Adipose tissue (tissue), 3 donors: ENCODE measurements around the gene AXDND1. TPM values are rescaled to one million over a fixed set of nuclear protein-coding genes. Genes with fewer than 3 reads are reported as not detected.
A peak's percentile ranks its signal among the peaks of the same experiment; 100 is the strongest.

Experiments used
- H3K27ac ChIP-seq: one replicate; pipeline ENCODE4 v1.5.1; 2013; ENCODE audit warnings: low read depth, low read length
- WGBS, 3 donors: extraction: QIAGEN DNeasy Blood & Tissue Kit; methylation state at CpG; one replicate each; pipeline ENCODE4 v1.1.7; 2013; 5-methylcytosine and 5-hydroxymethylcytosine counted together
- polyA plus RNA-seq, 3 donors: library from polyadenylated mRNA; stranded (reverse); fragments of 200-250 nt; gene quantifications; one replicate each; pipeline ENCODE4 v1.2.3, GENCODE V29; 2013
- donor health status: healthy with polysubstance abuse.
- donor health status: Bipolar disorder and iron deficiency.
- donor health status: healthy.

The AXDND1 gene, protein sequence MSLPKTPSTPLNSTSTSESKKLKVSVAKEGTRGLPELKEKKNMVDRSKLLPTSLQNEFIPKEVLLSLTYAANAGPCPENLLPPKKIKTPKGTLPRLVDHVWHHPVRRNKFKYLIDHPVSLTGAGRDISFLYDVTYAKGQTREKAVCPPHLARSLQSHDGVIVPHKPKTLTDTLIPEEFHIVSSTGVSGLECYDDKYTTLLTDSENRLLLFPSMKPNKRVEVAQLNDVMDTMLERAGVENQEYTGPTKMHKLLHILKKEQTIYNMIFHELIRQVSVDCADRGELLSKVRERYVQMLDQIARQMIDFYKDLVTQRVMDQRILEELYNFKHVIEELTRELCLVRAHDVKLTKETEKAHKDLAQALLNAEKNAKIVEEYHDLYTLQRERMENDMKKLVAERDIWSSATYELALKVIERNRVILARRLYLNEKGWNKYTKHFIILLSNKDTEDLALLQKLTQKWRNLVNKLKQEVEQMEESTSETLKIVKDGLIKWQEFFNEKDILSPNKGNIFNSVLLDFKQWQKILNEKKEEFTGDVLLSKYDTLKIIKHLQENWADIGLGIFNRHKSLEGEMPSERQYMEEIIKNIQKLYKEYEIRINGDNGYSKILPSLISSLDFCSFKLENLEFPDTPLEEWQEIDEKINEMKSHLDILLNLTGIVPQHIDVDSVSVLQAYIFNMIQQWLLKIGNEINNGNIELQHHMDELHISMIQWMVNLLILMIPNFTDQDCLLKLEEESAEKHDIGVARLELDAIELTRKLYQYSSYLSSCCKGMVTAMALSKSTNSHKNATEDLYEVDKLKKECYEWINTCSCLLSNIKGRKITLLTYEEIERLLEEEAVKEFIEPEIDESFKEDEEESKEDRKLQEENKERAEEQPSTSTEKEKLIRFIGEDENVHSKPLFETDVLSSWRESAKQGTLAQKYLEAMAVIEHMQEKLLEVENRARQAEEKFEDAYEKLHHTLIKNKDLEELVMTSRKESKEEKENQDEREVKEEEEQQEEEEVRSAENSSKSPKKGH
- under 1 TPM in 2 of 3 donors, not detected in 1; 0.15 to 0.28 TPM for polyA plus RNA-seq

DNA sequence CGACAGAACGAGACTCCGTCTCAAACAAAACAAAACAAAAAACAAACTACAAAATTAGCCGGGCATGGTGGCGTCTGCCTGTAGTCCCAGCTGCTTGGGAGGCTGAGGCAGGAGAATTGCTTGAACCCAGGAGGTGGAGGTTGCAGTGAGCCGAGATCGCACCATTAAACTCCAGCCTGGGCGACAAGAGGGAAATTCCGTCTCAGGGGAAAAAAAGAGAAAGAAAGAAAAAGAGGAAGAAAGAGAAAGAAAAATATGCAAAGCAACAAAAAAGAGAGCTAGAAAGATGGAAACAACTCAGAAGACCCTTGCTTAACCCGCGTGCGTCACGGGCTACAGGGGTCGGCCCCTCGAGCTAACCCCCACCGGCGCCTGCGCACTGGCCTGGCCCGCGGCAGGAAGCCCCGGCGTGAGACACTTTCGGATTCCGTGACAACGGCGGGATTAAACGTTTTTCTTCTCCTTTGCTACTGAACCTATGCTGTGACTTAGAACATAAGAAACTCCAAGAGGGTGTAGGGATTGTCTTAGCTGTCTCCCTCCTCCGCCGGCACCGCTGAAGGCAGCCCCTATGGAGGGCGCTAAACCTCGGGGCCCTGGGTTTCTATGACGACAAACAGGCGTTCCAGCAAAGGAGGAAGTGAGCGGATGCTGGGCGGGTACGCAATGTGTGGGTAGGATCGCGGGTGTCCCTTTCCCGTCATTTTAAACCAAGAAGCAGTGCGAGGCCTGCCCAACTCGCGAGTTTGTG is at the start of gene AXDND1:
AXDND1 (plus strand) TSS at position 630 of the 751 bp plus-strand sequence. CDS start 539 bp downstream, outside the sequence.
- 7 to 8% (median 8%) methylated on average over 41 to 43 of the region's 43 CpGs for WGBS, 3 donors
- peak within 1 kb of the TSS; percentile 66 for H3K27ac ChIP-seq

DNA sequence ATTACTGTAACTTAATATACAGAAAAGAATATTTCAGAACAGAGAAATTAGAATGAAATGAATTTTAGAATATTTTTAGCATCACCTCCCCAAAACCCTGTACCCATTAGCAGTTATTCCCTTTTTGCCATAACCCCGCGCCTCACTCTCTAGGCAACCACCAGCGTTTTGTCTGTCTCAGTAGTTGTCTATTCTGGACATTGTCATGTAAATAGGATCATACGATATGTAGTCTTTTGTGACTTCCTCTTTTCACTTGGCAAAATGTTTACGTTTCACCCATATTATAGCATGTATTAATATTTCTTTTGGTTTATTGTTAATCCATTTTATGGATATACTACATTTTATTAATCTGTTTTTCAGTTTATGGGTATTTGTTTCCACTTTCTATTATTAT is 47.3 kb upstream of the AXDND1 start:
- WGBS, 3 donors: 60 to 88% (median 78%) methylated on average over 5 of the region's 5 CpGs
- H3K27ac ChIP-seq: no peak overlapping the region

DNA sequence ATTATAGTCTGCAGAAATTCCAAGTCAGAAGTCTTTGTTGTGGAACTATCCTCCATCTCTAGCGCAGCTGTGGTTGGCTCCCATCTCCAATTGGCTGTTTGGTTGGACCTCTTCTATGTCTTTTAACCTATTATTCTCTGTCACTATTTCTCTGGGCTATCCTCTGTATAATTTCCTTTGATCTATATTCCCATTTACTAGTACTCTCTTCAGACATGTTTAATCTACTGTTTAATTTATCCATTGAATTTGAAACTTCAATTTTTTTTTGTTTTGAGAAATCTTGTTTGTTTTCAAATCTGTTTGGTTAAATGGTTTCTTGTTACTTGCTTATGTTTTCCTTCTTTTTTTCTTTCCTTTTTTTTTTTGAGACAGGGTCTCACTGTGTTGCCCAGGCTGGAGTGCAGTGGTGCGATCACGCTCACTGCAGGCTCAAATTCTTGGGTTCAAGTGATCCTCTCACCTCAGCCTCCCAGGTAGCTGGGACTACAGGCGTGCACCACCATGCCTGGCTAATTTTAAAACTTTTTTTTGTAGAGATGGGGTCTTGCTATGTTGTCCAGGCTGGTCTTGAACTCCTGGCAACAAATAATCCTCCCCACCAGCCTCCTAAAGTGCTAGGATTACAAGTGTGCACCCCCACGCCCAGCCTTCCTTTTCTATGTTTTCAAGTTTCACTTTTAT is 44.1 kb upstream of the AXDND1 start:
- WGBS, 3 donors: 95 to 100% (median 97%) methylated on average over 5 of the region's 5 CpGs
- no peak overlapping the region for H3K27ac ChIP-seq

DNA sequence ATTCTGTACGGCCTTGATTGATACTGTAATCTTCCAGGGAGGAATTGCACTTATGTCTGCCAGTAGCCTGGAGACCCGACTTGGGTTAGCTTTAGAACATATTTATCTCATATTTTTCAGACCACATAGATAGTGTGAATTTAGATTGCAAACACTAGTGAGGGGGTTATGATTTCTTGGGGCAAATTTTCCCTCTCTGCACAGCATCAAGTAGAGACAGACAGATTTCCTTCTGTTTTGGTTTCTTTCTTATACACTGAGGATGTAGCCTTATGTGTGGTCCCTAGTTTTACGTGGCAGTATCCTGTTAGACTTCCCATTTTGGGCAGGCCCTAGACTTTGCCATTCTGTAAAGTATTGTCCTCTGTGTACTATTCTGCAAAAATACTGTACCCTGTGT is 43.2 kb upstream of the AXDND1 start:
- 42 to 53% (median 48%) methylated on average over 3 of the region's 3 CpGs for WGBS, 3 donors
- no peak overlapping the region for H3K27ac ChIP-seq

DNA sequence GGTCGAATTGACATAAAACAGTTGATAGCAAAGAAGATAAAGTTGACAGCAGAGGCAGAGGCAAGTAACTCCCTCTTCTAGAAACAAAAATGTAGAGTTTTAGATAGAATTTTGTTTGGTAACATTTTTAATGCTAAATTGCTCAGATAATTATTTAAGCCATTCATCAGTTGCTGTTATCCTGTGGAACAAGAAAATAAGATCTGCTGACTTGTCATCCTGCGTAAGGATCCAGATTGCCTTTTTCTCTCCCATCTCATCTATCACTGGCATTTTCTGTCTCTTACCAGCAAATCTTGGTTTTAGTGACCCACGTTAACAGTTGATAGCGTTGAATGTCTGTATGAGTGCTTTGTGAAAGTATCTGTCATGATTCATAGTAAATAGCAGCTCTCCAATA is 42.3 kb upstream of the AXDND1 start:
- H3K27ac ChIP-seq: no peak overlapping the region
- WGBS, 3 donors: 71 to 79% (median 79%) methylated on average over 4 of the region's 4 CpGs

DNA sequence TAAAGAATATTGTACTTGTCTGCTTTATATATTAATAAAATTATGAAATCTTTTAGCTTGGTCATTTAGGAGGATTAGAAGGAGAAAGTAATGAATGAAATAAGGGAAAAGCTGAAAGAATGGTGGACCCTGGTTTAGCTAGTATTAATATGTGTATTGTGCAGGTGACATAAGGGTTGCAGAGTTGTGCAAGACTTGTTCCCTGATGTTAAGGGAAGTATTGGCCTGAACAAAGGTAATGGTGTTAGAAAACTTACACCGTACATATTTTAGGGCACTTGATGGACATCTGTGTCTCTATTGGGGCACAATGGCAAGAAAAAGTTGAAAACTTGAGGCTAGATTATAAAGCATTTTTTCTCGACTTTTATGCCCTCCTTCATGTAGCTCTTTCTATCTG is 39.9 kb upstream of the AXDND1 start:
- 72 to 75% (median 73%) methylated on average over 2 of the region's 2 CpGs for WGBS, 3 donors

DNA sequence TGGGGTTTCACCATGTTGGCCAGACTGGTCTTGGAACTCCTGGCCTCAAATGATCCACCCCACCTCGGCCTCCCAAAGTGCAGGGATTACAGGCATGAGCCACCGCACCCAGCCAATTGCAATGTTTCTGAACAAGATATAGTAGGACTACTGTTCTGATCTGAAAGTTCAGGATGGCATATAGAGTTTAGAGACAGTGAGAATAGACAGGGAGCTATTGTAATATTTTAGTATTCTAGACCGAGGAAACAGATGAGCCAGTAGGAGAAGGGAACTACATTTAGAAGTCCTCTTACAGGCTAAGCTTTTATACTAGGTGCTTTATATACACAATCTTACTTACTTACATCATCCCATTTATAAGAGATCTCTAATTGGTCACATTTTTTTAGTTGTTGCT is 39.0 kb upstream of the AXDND1 start:
- H3K27ac ChIP-seq: no peak overlapping the region
- WGBS, 3 donors: 92 to 96% (median 95%) methylated on average over 3 of the region's 3 CpGs

More for the DNA sequence above, 39.9 kb upstream of the AXDND1 start:
- no peak overlapping the region for H3K27ac ChIP-seq

DNA sequence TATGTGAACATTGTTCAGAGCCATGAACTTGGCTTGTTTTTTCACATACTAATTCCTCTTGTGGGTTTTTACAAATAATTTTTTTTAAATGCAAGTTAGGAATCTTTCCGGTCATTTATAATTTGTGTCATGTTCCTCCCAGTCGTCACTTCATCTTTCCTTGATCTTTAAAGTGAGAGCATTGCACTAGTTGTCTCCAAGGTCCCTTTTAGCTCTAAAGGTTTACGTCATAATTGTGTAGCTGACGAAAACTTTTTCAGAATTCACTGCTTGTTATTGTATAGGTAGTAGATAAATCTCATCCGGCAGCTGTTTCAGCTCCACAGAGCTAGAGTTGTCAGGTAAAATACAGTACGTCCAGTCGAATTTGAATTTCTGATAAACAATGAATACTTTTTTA is 38.6 kb upstream of the AXDND1 start:
- no peak overlapping the region for H3K27ac ChIP-seq
- 78 to 92% (median 82%) methylated on average over 7 of the region's 7 CpGs for WGBS, 3 donors

DNA sequence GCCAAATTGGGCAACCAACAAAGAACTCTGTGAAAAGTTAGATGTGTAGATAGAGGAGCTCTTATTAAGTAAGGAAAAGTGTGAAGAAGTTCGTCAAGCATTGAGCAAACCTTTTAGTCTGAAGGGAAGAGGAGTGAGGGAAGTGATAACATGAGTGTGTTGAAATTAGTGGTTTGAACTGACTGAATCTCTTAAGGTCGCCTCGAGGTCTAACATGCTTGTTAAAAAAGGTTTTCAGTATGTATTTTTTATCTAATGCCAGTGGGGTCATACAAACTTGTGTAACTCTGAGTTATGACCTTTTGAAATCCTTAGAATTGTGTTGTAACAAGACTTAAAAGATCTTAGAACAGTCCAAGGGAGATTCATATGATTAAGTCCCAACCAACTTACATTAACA is 38.1 kb upstream of the AXDND1 start:
- H3K27ac ChIP-seq: no peak overlapping the region
- 42 to 83% (median 42%) methylated on average over 3 of the region's 3 CpGs for WGBS, 3 donors

DNA sequence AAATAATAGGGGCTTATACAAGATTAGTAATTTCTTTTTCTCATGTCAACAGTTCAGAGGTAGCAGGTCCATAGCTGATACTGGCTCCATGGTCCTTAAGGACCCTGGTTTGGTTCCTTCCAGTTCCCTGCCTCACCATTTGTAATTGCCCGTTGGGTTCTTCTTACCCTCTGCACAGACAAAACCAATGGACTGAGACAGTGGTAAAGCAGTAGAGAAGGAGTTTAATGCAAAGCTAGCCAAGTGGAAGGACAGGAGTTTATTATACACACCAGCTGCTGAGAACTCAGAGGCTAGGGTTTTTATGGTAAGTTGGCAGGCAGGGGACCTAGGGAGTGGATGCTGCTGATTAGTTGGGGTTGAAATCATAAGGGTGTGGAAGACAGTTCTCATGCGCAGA is 35.9 kb upstream of the AXDND1 start:
- H3K27ac ChIP-seq: no peak overlapping the region
- WGBS, 3 donors: 68 to 100% (median 68%) methylated on average over 2 of the region's 2 CpGs

DNA sequence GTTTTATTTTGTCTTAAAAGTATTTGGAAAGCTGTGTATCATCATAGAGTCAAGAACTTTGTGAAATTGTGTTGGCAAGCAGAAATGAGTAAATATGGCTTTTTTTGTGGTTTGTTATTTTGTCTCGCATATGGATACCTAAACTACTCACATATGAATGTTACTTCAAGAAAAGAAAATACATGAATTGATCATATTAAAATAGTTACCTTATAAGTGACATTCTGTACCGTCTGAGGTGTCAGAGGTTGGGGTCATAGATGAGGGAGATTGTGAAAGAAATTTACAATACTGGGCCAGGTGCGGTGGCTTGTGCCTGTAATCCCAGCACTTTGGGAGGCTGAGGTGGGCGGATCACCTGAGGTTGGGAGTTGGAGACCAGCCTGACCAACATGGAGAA is 31.3 kb upstream of the AXDND1 start:
- 97 to 99% (median 97%) methylated on average over 4 of the region's 4 CpGs for WGBS, 3 donors

DNA sequence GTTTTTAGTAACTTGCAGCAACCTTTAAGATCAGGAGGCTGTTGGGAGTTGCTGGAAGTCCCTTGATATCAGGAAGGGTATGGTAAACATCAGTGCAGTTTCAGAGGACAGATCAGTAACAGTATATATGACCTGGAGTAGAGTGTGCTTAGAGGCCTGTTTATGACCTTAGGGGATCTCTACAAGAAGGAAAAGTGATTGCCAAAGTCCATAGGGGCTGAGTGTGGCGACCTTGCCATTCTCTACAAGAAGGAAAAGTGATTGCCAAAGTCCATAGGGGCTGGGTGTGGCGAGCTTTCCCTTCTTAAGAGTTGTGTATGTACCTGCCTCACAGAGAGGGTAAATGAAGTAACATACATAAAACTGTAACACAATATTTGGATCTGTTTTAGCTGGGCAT is 28.5 kb upstream of the AXDND1 start:
- 80 to 97% (median 84%) methylated on average over 2 of the region's 2 CpGs for WGBS, 3 donors
- no peak overlapping the region for H3K27ac ChIP-seq

More for the DNA sequence above, 31.3 kb upstream of the AXDND1 start:
- no peak overlapping the region for H3K27ac ChIP-seq

DNA sequence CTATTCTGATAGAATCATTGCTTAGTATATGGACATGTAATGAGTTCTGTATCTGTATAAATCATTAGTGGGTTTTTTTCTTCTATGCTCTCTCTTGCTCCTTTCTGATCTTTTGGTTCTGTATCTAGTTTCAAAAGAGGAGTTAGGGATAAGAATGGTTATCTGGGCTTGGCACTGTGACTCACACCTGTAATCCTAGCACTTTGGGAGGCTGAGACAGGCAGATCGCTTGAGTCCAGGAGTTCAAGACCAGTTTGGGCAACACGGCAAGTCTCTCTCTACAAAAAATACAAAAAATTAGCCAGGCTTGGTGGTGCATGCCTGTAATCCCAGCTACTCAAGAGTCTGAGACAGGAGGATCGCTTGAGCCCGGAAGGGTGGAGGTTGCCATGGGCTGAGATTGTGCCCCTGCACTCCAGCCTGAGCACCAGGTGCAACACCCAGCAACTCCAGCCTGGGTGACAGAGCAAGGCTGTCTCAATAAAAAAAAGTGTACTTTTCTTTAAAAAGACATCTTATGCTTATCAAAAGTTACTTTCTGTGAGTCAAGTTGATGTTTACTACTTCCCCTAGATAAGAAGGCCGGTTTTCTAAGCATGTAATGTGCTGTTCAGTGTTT is 27.7 kb upstream of the AXDND1 start:
- WGBS, 3 donors: 85 to 92% (median 90%) methylated on average over 5 of the region's 5 CpGs
- H3K27ac ChIP-seq: no peak overlapping the region

DNA sequence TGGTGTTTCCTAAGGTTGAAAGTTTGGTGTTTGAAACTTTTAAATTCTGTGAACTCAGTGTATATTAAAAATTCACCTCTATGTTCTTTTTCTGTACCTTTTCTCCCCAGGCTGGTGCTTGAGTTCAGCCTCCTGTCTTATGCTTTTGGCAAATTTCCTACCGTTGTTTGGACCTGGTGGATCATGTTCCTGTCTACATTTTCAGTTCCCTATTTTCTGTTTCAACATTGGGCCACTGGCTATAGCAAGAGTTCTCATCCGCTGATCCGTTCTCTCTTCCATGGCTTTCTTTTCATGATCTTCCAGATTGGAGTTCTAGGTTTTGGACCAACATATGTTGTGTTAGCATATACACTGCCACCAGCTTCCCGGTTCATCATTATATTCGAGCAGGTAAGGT is 24.9 kb upstream of the AXDND1 start:
- 71 to 93% (median 79%) methylated on average over 5 of the region's 5 CpGs for WGBS, 3 donors
- no peak overlapping the region for H3K27ac ChIP-seq

DNA sequence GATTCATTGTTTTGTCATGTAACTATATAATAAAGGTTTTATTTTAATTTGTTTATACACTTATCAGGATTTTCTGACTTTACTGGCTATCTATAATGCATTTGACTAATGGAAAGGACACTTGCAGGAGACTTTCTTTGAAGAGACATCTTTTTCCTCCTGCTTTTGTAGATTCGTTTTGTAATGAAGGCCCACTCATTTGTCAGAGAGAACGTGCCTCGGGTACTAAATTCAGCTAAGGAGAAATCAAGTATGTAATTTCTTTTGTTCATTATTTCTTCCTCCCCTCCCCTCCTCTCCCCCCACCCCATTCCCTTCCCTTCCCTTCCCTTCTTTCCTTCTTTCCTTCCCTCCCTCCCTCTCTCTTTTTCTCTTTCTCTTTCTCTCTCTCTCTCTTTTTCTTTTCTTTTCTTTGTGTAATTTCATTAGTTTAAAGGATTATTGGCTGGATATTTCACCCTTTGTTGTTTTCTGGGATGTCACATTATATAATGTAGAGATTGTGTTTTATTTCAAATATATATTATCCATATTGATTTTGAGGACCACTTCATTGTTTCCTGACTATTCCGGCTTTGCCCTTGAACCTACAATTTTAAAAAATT is 23.7 kb upstream of the AXDND1 start:
- H3K27ac ChIP-seq: no peak overlapping the region
- 76 to 89% (median 89%) methylated on average over 4 of the region's 4 CpGs for WGBS, 3 donors

DNA sequence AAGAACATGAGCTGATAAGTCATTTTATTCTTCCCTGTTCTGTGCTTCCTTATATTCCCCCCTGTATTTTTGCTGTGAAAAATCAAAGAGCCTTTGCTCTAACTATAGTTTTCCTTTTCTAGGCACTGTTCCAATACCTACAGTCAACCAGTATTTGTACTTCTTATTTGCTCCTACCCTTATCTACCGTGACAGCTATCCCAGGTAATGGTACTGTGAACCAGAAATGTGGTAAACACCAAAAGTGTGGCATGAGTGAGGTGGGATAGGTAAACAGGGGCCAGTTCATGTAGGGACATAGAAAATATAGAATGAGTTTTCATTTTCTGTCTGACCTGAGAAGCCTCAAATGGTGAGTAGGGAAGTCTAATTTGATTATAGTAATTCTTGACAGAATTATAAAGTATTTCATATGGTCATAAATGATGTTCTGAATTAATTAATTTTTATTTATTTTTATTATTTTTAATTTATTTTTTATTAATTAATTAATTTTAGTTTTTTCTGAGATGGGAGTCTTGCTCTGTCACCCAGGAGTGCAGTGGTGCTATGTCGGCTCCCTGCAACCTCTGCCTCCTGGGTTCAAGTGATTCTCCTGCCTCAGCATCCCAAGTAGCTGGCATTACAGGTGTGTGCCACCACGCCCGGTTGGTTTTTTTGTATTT is 22.9 kb upstream of the AXDND1 start:
- WGBS, 3 donors: 82 to 97% (median 96%) methylated on average over 4 of the region's 4 CpGs
- no peak overlapping the region for H3K27ac ChIP-seq

DNA sequence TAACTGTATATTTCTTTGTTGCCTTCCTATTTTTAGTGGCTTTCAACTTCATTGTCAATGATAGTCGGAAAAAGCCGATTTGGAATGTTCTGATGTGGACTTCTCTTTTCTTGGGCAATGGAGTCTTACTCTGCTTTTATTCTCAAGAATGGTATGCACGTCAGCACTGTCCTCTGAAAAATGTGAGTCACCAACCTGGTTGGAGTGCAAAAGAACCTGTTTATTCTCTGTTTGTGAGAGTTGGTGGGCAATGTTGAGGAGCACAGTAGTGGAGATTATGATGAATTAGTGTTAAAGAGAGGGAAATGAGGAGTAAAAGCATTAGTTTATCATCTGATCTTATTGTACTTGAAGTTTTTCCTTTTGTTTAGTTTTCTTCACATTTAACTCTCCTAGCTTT is 14.5 kb upstream of the AXDND1 start:
- H3K27ac ChIP-seq: no peak overlapping the region
- WGBS, 3 donors: 91 to 94% (median 92%) methylated on average over 3 of the region's 3 CpGs
